Cardiac muscle cell (in vitro differentiated cells and primary cell): ENCODE results near the gene MOB3A. TPM values are rescaled to one million over a fixed set of nuclear protein-coding genes. Genes with fewer than 3 reads are reported as not detected.

Source experiments
- DNase-seq, 2 donors: peaks; one replicate each; pipeline versions ENCODE4 v3.0.0 to v3.0.0-alpha.2; 2010 to 2017; ENCODE audit warnings: low read depth in 1 of 2, low spot score in 1 of 2
- H3K27ac ChIP-seq: fragments of 200-600 bp; sonication (generic); 2 replicates; pipeline ENCODE4 v1.5.1; 2016
- H3K27me3 ChIP-seq: fragments of 200-600 bp; sonication (generic); 2 replicates; pipeline ENCODE4 v1.6.0; 2016; ENCODE audit warnings: control low read depth
- H3K36me3 ChIP-seq: fragments of 200-600 bp; sonication (generic); 2 replicates; pipeline ENCODE4 v1.5.1; 2016; ENCODE audit warnings: control low read depth
- H3K4me1 ChIP-seq: fragments of 200-600 bp; sonication (generic); 2 replicates; pipeline ENCODE4 v1.8.1; 2017; ENCODE audit warnings: low read depth, mild to moderate bottlenecking, mixed run types
- H3K4me3 ChIP-seq: fragments of 200-600 bp; sonication (generic); 2 replicates; pipeline ENCODE4 v1.5.1; 2016; ENCODE audit warnings: mild to moderate bottlenecking
- H3K9me3 ChIP-seq: fragments of 200-600 bp; sonication (generic); 2 replicates; pipeline ENCODE4 v1.5.1; 2017; ENCODE audit warnings: low read depth, mild to moderate bottlenecking, control low read depth
- CTCF ChIP-seq: IDR thresholded peaks from 2 replicates; pipeline ENCODE4 v1.5.1; 2012; ENCODE audit warnings: low read depth, mild to moderate bottlenecking, low read length
- polyA plus RNA-seq: library from polyadenylated mRNA; unstranded; fragments of >200 nt; fragmentation: Nextera tagmentation; extraction: Ambion mirVana; gene quantifications from 2 replicates; pipeline ENCODE4 v1.2.1, GENCODE V29; 2016
- total RNA-seq: library from RNA; depleted of rRNA; stranded (reverse); fragments of >200 nt; gene quantifications from 2 replicates; pipeline ENCODE4 v1.2.3, GENCODE V29; 2016

Gene MOB3A
- total and polyA plus RNA-seq, 2 experiments from 2014 or later: 15.1 to 21.6 TPM

- Histone ChIP-seq H3K36me3 (no peaks in the 10 kb centered on the region), H3K27me3 (no peaks in the 10 kb centered on the region), H3K27ac (peak overlapping the region; percentile 46), H3K9me3 (no peaks in the 10 kb centered on the region), H3K4me3 (peak overlapping the region; percentile 89), H3K4me1 (peaks cover 11% of the 10 kb centered on the region)
- TF ChIP-seq CTCF: no peak
- no peak for DNase-seq
Measured at GRCh38 chr19:2048959-2049740, 47.0 kb downstream of the MOB3A start.

- TF ChIP-seq CTCF: no peak
- H3K4me1 ChIP-seq: peaks cover 11% of the 10 kb centered on the region
- no peaks in the 10 kb centered on the region for H3K36me3 ChIP-seq
- no peak for DNase-seq
- H3K9me3 ChIP-seq: no peaks in the 10 kb centered on the region
- H3K4me3 ChIP-seq: no peak overlapping the region
- H3K27me3 ChIP-seq: no peaks in the 10 kb centered on the region
- H3K27ac ChIP-seq: no peak overlapping the region
Measured at GRCh38 chr19:2048104-2048958, 47.8 kb downstream of the MOB3A start.

GRCh38 chr19:2047449-2048103 lies 48.5 kb downstream of the MOB3A start:
- Histone ChIP-seq H3K27me3 (no peaks in the 10 kb centered on the region), H3K9me3 (no peaks in the 10 kb centered on the region), H3K27ac (no peak overlapping the region), H3K36me3 (no peaks in the 10 kb centered on the region), H3K4me3 (no peak overlapping the region), H3K4me1 (peaks cover 12% of the 10 kb centered on the region)
- DNase-seq: no peak
- no peak for TF ChIP-seq CTCF

GRCh38 chr19:2047076-2047448 lies 49.1 kb downstream of the MOB3A start:
- no peaks in the 10 kb centered on the region for H3K27me3 ChIP-seq
- no peaks in the 10 kb centered on the region for H3K36me3 ChIP-seq
- no peak for TF ChIP-seq CTCF
- DNase-seq: no peak
- no peak overlapping the region for H3K4me3 ChIP-seq
- H3K4me1 ChIP-seq: peaks cover 16% of the 10 kb centered on the region
- H3K9me3 ChIP-seq: no peaks in the 10 kb centered on the region
- no peak overlapping the region for H3K27ac ChIP-seq

GRCh38 chr19:2046046-2046907 lies 49.8 kb downstream of the MOB3A start:
- Histone ChIP-seq H3K27me3 (no peaks in the 10 kb centered on the region), H3K9me3 (no peaks in the 10 kb centered on the region), H3K27ac (no peak overlapping the region), H3K4me1 (peaks cover 21% of the 10 kb centered on the region), H3K4me3 (no peak overlapping the region), H3K36me3 (no peaks in the 10 kb centered on the region)
- TF ChIP-seq CTCF: no peak
- DNase-seq: no peak
